ENCODE results near the gene MIER3.
A peak's percentile ranks its signal among the peaks of the same experiment; 100 is the strongest.

GRCh38 chr5:56951946-56952691, at the start of gene MIER3:
- TF ChIP-seq CTCF (IDR thresholded peaks at IDR 0.05) (peak in 1 of 4 experiments; percentile 12), EP300 (IDR thresholded peaks at IDR 0.05) (no peak)

Measured in gastroesophageal sphincter (tissue), 3 donors.